ENCODE results near the gene EVPLL.
"Not testable (repeated sequence)": the region's sequence is repeated elsewhere in the genome, so short reads cannot be mapped to it uniquely, and the experiment has no call there.

EVPLL gene

DNA sequence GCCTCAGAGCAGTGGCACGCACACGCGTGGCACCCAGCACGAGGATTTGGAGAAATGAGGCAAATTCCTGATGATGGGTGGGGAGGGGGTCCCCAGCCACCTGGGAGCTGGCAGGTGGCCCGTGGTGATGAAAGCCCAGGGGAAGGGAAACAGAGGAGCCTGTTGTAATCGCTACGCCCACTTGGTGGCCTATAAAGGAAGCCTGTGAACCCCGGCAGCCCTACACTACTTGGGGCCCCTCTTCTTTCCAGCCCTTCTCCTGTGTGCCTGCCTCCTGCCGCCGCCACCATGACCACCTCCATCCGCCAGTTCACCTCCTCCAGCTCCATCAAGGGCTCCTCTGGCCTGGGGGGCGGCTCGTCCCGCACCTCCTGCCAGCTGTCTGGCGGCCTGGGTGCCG, 49.1 kb downstream of the EVPLL start:
- DNase-seq: not testable (repeated sequence)

DNA sequence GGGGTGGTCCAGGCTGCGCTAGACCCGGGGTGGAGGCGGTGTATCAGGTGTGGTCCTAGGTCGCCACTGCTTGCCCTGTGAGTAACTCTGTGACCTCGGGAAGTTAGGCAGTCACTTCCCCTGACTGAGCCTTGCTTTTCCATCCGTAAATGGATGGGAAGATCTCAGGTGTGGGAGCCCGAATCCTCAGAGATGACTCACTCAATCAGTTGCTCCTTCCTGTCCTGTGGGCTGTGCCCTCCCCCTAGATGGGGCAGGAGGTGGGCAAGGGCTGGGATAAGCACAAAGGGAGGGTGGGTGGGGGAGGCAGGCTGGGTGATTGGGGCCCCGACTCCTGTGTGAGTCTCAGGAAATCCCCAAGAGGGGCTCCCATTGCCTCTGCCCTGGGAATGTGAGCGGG, 54.6 kb downstream of the EVPLL start:
- DNase-seq: not testable (repeated sequence)
